Measurements from ENCODE around the gene TLR10. TPM values are rescaled to one million over a fixed set of nuclear protein-coding genes. Genes with fewer than 3 reads are reported as not detected.

TLR10 gene
- total RNA-seq, 6 experiments from 2014 or later: not detected

DNA sequence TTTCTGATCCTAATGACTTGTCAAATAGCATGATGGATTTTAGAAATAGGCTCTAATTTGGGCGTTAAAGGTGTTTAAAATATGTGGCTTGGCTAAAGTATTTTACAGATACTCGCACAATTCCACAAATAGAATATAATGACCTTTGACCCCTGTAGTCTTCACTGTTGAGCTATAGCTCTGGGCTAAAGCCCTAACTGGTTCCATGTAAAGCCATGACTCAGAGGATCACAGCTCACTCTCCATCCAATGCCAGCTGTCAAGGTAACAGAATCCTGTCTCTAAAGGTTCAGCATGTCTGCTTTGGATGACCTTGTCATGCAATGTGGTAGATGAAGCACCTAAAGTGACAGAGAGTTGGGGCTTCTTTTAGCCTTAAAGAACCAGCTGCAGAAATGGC is 42.5 kb downstream of the TLR10 start:
- TF ChIP-seq CTCF (IDR thresholded peaks at IDR 0.05): no peak
- Mint-ChIP-seq H3K9me3 (no peaks in the 10 kb centered on the region), H3K4me3 (no peak overlapping the region), H3K27ac (no peak overlapping the region), H3K27me3 (ENCODE audit: insufficient read depth) (peaks cover 2% of the 10 kb centered on the region), H3K4me1 (ENCODE audit: low read depth) (peaks cover 7% of the 10 kb centered on the region), H3K36me3 (ENCODE audit: low read depth) (no peaks in the 10 kb centered on the region)
- no peak for DNase-seq

- Mint-ChIP-seq H3K4me1 (ENCODE audit: low read depth) (peaks cover 7% of the 10 kb centered on the region), H3K36me3 (ENCODE audit: low read depth) (no peaks in the 10 kb centered on the region), H3K27ac (no peak overlapping the region), H3K9me3 (no peaks in the 10 kb centered on the region), H3K4me3 (no peak overlapping the region), H3K27me3 (ENCODE audit: insufficient read depth) (peaks cover 4% of the 10 kb centered on the region)
- TF ChIP-seq CTCF (IDR thresholded peaks at IDR 0.05): no peak
- DNase-seq: no peak
Measured at GRCh38 chr4:38738940-38739803, 43.6 kb downstream of the TLR10 start.

DNA sequence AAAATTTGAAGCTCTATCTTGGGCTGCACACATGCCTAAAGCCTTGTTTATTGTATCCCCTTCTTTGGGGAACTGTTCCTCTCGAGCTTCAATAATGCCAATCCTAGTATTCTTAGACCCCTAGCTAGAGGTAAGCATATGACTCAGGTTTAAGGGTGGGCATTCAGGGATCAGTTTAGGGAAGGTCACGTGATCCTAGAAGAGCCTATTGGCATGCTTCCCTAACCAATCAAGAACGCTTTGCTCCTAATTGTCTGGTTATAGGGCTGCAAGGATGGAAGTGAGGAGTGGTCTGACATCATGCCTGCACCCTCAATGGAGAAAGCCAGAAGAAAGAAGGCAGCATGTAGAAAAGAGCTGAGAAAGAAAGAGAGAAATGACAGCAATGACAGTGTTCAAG is 46.9 kb downstream of the TLR10 start:
- Mint-ChIP-seq H3K4me3 (no peak overlapping the region), H3K27ac (no peak overlapping the region), H3K9me3 (peaks cover 9% of the 10 kb centered on the region), H3K27me3 (ENCODE audit: insufficient read depth) (peaks cover 6% of the 10 kb centered on the region; the same call in 1 of the 2 replicates), H3K36me3 (ENCODE audit: low read depth) (peaks cover 8% of the 10 kb centered on the region), H3K4me1 (ENCODE audit: low read depth) (peaks cover 5% of the 10 kb centered on the region)
- TF ChIP-seq CTCF (IDR thresholded peaks at IDR 0.05): no peak
- DNase-seq: no peak

DNA sequence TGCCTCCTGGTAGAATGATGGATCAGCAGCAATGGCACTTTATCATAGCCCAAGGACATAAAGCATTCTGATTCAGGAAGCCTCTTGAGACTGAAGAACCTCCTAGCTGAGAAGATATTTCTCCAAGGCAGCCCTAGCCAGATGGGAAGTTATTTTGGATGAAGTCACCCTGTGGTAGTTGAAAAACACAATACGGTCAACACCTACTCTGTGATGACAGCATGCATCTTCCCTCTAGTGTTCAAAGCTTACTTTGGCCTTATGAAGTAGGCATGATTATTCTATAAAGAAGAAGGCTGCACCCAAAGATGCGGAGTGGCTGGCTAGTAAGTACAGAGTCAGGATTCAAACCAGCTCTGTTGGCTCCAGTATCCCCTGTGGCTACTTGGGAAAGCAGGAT is 47.9 kb downstream of the TLR10 start:
- Mint-ChIP-seq H3K4me3 (no peak overlapping the region), H3K36me3 (ENCODE audit: low read depth) (peaks cover 8% of the 10 kb centered on the region), H3K9me3 (peaks cover 9% of the 10 kb centered on the region), H3K27ac (no peak overlapping the region), H3K4me1 (ENCODE audit: low read depth) (peaks cover 10% of the 10 kb centered on the region), H3K27me3 (ENCODE audit: insufficient read depth) (peaks cover 6% of the 10 kb centered on the region; the same call in 1 of the 2 replicates)
- DNase-seq: no peak
- TF ChIP-seq CTCF (IDR thresholded peaks at IDR 0.05): no peak

DNA sequence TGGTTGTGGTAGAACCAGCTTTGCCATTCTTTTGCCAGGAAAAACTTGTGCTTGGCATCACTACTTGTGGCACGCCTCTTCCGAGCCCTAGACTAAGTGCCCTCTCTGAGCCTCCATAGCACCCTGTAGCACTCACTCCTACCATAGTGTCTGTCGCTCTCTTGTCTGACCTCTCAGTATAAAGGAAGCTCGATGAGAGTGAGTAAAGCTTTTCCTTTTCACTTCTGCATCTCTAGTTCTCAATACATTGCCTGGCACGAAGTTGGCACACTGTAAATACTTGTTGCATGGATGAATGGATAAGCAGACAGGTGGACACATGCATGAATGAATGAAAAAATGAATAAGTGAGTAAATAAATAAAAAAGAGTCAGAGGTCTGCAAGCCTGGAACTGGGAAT is 48.3 kb downstream of the TLR10 start:
- peaks cover 6% of the 10 kb centered on the region; the same call in 1 of the 2 replicates for H3K27me3 Mint-ChIP-seq (ENCODE audit: insufficient read depth)
- H3K4me3 Mint-ChIP-seq: no peak overlapping the region
- TF ChIP-seq CTCF (IDR thresholded peaks at IDR 0.05): no peak
- DNase-seq: no peak
- peaks cover 9% of the 10 kb centered on the region for H3K9me3 Mint-ChIP-seq
- peaks cover 10% of the 10 kb centered on the region for H3K4me1 Mint-ChIP-seq (ENCODE audit: low read depth)
- H3K36me3 Mint-ChIP-seq (ENCODE audit: low read depth): peaks cover 8% of the 10 kb centered on the region
- no peak overlapping the region for H3K27ac Mint-ChIP-seq

Measured in HFFc6 (cell line).